NCI-H2081 (cell line): ENCODE results near the gene GAL3ST1.
"Not testable (repeated sequence)": the region's sequence is repeated elsewhere in the genome, so short reads cannot be mapped to it uniquely, and the experiment has no call there.

Experiments
- DNase-seq, 2 experiments: peaks; one replicate each; lab custom pipeline; 2025; lab: John Stamatoyannopoulos, UW

Gene GAL3ST1

GRCh38 chr22:30596886-30597285 is 22.4 kb upstream of the GAL3ST1 start:
- DNase-seq, result no peak

- DNase-seq, result no peak
Measured at GRCh38 chr22:30596199-30596598, 21.7 kb upstream of the GAL3ST1 start.

GRCh38 chr22:30592360-30592713 is 17.9 kb upstream of the GAL3ST1 start:
- DNase-seq, result not testable (repeated sequence)

- DNase-seq, result peak; percentile 93 to 97
Measured at GRCh38 chr22:30591588-30592359, 17.3 kb upstream of the GAL3ST1 start, which contains the start of gene PES1. TSS of gene PES1 (minus strand) at chr22:30591910. CDS start at chr22:30591833, 77 bp downstream.

GRCh38 chr22:30591191-30591587 is 16.7 kb upstream of the GAL3ST1 start:
- no peak for DNase-seq

GRCh38 chr22:30586414-30586813 is 11.9 kb upstream of the GAL3ST1 start:
- no peak for DNase-seq

GRCh38 chr22:30584441-30584840 is 10.0 kb upstream of the GAL3ST1 start:
- no peak for DNase-seq

GRCh38 chr22:30582788-30583545 is 8.5 kb upstream of the GAL3ST1 start:
- no peak for DNase-seq

GRCh38 chr22:30582051-30582450 is 7.6 kb upstream of the GAL3ST1 start:
- DNase-seq, result no peak

GRCh38 chr22:30580896-30581295 is 6.4 kb upstream of the GAL3ST1 start:
- no peak for DNase-seq

GRCh38 chr22:30578481-30578880 is 4.0 kb upstream of the GAL3ST1 start:
- no peak for DNase-seq

- DNase-seq, result no peak
Measured at GRCh38 chr22:30575859-30576258, 1.4 kb upstream of the GAL3ST1 start.

GRCh38 chr22:30574997-30575671 is 669 bp upstream of the GAL3ST1 start:
- DNase-seq, result no peak

GRCh38 chr22:30573594-30574094 is 821 bp downstream of the GAL3ST1 start:
- DNase-seq, result no peak

- DNase-seq, result no peak
Measured at GRCh38 chr22:30572840-30573593, 1.4 kb downstream of the GAL3ST1 start.

- no peak for DNase-seq
Measured at GRCh38 chr22:30572210-30572609, 2.3 kb downstream of the GAL3ST1 start.

- no peak for DNase-seq
Measured at GRCh38 chr22:30569674-30570202, 4.7 kb downstream of the GAL3ST1 start.

GRCh38 chr22:30568137-30568805 is 6.2 kb downstream of the GAL3ST1 start:
- no peak for DNase-seq

- DNase-seq, result not testable (repeated sequence)
Measured at GRCh38 chr22:30567277-30567676, 7.2 kb downstream of the GAL3ST1 start.

- no peak for DNase-seq
Measured at GRCh38 chr22:30566125-30566524, 8.3 kb downstream of the GAL3ST1 start.

GRCh38 chr22:30565341-30565740 is 9.1 kb downstream of the GAL3ST1 start:
- DNase-seq, result no peak
